ENCODE measurements around the gene RASSF10.

GRCh38 chr11:12968826-12969225 is 40.3 kb upstream of the RASSF10 start:
- TF ChIP-seq POLR2AphosphoS2 (conservative IDR thresholded peaks at IDR 0.05; ENCODE audit: low read length) = no peak
- no peak for TF ChIP-seq RFX5 (IDR thresholded peaks at IDR 0.05)
- TF ChIP-seq, protein P1, sequence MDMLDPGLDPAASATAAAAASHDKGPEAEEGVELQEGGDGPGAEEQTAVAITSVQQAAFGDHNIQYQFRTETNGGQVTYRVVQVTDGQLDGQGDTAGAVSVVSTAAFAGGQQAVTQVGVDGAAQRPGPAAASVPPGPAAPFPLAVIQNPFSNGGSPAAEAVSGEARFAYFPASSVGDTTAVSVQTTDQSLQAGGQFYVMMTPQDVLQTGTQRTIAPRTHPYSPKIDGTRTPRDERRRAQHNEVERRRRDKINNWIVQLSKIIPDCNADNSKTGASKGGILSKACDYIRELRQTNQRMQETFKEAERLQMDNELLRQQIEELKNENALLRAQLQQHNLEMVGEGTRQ (IDR thresholded peaks at IDR 0.05) = no peak
- TF ChIP-seq POLR2A (IDR thresholded peaks at IDR 0.05; ENCODE audit: low read length) = no peak

Measured in A549 (cell line).